ENCODE results near the gene AFP.
"Not testable (repeated sequence)": the region's sequence is repeated elsewhere in the genome, so short reads cannot be mapped to it uniquely, and the experiment has no call there.

AFP gene

GRCh38 chr4:73435984-73436383, at the start of gene AFP:
Gene AFP, plus strand, starts transcription at chr4:73436221. Its CDS starts 42 bp downstream, at chr4:73436263.
- DNase-seq, result no peak

GRCh38 chr4:73387552-73387951, 48.5 kb upstream of the AFP start:
- DNase-seq, result no peak

DNA sequence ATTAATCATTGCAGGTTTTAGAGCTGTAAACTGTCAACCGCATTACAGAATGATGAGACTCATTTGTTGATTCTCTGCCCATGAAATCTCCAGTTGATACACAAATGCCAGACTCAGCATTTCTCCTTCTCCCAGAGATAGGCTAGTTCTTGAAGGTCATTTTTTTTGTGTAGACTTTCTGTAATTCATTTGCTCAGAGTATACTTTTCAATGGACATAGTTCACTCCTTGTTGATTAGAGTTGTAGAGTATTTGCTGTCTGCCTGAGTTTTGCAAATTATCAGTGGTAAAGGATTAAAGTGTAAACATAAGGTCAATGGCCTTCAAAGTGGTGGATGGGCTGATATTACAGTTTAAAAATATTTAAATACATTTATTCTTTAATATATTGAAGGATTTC, 47.1 kb upstream of the AFP start:
- DNase-seq, result no peak

- DNase-seq, result not testable (repeated sequence)
Measured at GRCh38 chr4:73389663-73390062, 46.4 kb upstream of the AFP start.

DNA sequence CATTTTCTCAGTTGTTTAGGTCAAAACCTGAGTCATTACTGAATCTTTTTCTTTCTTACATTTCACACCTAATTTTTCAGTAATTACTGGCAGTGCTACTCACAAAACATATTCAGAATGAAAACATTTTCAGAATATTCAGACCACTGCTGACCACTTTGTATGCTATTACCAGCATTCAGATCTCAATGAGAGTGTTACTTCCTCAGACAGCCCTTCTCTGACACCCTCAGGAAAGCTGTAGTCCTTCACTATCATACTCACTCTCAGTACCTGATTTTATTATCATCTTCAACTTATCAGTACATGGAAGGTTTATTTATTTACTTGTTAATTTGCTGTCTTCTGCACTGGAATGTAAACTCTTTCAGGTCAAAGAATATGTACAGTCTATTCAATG, 44.2 kb upstream of the AFP start:
- no peak for DNase-seq

DNA sequence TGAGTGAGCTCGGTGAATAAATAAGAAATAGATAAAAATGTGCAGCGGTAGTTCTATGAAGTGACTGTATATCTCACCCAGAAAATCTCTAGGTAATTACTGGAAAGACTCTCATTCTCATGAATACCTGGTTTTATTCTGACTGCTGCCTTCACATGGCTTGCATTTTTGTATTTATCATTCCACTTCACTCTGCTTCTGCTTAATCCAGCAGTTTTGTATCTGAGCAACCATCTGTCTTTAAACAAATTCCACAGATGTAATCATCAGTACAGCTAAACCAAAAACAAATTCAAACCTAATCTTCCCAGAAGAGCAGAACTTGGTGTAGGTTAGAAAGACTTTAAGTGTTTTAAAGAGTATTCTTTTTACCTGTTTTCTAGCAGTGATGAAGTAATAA, 43.1 kb upstream of the AFP start:
- no peak for DNase-seq

GRCh38 chr4:73396304-73396703, 39.7 kb upstream of the AFP start:
- no peak for DNase-seq

GRCh38 chr4:73396993-73397972, 38.7 kb upstream of the AFP start:
- no peak for DNase-seq

GRCh38 chr4:73401412-73401811, 34.6 kb upstream of the AFP start:
- no peak for DNase-seq

DNA sequence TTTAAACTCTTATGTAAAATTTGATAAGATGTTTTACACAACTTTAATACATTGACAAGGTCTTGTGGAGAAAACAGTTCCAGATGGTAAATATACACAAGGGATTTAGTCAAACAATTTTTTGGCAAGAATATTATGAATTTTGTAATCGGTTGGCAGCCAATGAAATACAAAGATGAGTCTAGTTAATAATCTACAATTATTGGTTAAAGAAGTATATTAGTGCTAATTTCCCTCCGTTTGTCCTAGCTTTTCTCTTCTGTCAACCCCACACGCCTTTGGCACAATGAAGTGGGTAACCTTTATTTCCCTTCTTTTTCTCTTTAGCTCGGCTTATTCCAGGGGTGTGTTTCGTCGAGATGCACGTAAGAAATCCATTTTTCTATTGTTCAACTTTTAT, 32.0 kb upstream of the AFP start, which contains the start of gene ALB:
ALB (plus strand) TSS at position 246 of the 400 bp plus-strand sequence; CDS start at position 287, 41 bp downstream.
- DNase-seq, result no peak

DNA sequence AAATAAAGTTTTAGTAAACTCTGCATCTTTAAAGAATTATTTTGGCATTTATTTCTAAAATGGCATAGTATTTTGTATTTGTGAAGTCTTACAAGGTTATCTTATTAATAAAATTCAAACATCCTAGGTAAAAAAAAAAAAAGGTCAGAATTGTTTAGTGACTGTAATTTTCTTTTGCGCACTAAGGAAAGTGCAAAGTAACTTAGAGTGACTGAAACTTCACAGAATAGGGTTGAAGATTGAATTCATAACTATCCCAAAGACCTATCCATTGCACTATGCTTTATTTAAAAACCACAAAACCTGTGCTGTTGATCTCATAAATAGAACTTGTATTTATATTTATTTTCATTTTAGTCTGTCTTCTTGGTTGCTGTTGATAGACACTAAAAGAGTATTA, 31.6 kb upstream of the AFP start:
- no peak for DNase-seq

GRCh38 chr4:73405138-73405537, 30.9 kb upstream of the AFP start:
- DNase-seq, result no peak

- DNase-seq, result no peak
Measured at GRCh38 chr4:73406548-73406875, 29.5 kb upstream of the AFP start.

GRCh38 chr4:73407227-73407673, 28.8 kb upstream of the AFP start:
- no peak for DNase-seq

DNA sequence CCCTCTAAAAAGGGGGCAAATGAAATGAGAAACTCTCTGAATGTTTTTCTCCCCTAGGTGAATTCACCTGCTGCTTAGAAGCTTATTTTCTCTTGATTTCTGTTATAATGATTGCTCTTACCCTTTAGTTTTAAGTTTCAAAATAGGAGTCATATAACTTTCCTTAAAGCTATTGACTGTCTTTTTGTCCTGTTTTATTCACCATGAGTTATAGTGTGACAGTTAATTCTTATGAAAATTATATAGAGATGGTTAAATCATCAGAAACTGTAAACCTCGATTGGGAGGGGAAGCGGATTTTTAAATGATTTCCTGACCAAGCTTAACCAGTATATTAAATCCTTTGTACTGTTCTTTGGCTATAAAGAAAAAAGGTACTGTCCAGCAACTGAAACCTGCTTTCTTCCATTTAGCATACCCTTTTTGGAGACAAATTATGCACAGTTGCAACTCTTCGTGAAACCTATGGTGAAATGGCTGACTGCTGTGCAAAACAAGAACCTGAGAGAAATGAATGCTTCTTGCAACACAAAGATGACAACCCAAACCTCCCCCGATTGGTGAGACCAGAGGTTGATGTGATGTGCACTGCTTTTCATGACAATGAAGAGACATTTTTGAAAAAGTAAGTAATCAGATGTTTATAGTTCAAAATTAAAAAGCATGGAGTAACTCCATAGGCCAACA, 27.7 kb upstream of the AFP start:
- no peak for DNase-seq

DNA sequence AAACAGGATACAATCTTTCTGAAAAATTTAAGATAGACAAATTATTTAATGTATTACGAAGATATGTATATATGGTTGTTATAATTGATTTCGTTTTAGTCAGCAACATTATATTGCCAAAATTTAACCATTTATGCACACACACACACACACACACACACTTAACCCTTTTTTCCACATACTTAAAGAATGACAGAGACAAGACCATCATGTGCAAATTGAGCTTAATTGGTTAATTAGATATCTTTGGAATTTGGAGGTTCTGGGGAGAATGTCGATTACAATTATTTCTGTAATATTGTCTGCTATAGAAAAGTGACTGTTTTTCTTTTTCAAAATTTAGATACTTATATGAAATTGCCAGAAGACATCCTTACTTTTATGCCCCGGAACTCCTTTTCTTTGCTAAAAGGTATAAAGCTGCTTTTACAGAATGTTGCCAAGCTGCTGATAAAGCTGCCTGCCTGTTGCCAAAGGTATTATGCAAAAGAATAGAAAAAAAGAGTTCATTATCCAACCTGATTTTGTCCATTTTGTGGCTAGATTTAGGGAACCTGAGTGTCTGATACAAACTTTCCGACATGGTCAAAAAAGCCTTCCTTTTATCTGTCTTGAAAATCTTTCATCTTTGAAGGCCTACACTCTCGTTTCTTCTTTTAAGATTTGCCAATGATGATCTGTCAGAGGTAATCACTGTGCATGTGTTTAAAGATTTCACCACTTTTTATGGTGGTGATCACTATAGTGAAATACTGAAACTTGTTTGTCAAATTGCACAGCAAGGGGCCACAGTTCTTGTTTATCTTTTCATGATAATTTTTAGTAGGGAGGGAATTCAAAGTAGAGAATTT, 26.8 kb upstream of the AFP start:
- no peak for DNase-seq

DNA sequence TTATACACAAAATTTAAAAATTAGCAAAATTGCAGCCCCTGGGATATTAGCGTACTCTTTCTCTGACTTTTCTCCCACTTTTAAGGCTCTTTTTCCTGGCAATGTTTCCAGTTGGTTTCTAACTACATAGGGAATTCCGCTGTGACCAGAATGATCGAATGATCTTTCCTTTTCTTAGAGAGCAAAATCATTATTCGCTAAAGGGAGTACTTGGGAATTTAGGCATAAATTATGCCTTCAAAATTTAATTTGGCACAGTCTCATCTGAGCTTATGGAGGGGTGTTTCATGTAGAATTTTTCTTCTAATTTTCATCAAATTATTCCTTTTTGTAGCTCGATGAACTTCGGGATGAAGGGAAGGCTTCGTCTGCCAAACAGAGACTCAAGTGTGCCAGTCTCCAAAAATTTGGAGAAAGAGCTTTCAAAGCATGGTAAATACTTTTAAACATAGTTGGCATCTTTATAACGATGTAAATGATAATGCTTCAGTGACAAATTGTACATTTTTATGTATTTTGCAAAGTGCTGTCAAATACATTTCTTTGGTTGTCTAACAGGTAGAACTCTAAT, 26.0 kb upstream of the AFP start:
- no peak for DNase-seq

DNA sequence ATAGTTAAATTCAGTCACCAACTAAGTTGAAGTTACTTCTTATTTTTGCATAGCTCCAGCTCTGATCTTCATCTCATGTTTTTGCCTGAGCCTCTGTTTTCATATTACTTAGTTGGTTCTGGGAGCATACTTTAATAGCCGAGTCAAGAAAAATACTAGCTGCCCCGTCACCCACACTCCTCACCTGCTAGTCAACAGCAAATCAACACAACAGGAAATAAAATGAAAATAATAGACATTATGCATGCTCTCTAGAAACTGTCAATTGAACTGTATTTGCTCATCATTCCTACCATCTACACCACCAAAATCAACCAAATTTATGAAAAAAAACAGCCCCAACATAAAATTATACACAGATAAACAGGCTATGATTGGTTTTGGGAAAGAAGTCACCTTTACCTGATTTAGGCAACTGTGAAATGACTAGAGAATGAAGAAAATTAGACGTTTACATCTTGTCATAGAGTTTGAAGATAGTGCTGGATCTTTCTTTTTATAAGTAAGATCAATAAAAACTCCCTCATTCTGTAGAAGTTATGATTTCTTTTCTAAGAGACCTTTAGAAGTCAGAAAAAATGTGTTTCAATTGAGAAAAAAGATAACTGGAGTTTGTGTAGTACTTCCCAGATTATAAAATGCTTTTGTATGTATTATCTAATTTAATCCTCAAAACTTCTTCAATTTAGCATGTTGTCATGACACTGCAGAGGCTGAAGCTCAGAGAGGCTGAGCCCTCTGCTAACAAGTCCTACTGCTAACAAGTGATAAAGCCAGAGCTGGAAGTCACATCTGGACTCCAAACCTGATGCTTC, 24.9 kb upstream of the AFP start:
- DNase-seq, result no peak

DNA sequence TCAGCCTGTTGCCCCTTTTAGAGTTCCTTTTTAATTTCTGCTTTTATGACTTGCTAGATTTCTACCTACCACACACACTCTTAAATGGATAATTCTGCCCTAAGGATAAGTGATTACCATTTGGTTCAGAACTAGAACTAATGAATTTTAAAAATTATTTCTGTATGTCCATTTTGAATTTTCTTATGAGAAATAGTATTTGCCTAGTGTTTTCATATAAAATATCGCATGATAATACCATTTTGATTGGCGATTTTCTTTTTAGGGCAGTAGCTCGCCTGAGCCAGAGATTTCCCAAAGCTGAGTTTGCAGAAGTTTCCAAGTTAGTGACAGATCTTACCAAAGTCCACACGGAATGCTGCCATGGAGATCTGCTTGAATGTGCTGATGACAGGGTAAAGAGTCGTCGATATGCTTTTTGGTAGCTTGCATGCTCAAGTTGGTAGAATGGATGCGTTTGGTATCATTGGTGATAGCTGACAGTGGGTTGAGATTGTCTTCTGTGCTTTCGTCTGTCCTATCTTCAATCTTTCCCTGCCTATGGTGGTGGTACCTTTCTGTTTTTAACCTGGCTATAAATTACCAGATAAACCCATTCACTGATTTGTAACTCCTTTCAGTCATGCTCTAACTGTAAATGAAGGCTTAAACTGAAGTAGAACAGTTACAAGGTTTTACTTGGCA, 24.1 kb upstream of the AFP start:
- DNase-seq, result no peak

DNA sequence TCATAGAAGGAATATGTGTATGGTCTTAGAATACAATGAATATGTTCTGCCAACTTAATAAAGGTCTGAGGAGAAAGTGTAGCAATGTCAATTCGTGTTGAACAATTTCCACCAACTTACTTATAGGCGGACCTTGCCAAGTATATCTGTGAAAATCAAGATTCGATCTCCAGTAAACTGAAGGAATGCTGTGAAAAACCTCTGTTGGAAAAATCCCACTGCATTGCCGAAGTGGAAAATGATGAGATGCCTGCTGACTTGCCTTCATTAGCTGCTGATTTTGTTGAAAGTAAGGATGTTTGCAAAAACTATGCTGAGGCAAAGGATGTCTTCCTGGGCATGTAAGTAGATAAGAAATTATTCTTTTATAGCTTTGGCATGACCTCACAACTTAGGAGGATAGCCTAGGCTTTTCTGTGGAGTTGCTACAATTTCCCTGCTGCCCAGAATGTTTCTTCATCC, 22.7 kb upstream of the AFP start:
- no peak for DNase-seq

- DNase-seq, result no peak
Measured at GRCh38 chr4:73414936-73415271, 21.1 kb upstream of the AFP start.
